Posterior cingulate gyrus (tissue), 11 donors: ENCODE results near the gene VPS50.
A peak's percentile ranks its signal among the peaks of the same experiment; 100 is the strongest.
"Not testable (repeated sequence)": the region's sequence is repeated elsewhere in the genome, so short reads cannot be mapped to it uniquely, and the experiment has no call there.

Experiments
- DNase-seq, 10 donors: peaks; one replicate each; pipeline versions ENCODE4 v3.0.0 to v3.0.0-alpha.2; 2020 to 2021; ENCODE audit warnings: mixed read lengths in 3 of 10
- intact Hi-C: fragments of 100-400 bp; cut with DNase I; formaldehyde crosslinking; loops from one replicate; pipeline ENCODE4 v1.15.1; 2023

VPS50 gene

DNA sequence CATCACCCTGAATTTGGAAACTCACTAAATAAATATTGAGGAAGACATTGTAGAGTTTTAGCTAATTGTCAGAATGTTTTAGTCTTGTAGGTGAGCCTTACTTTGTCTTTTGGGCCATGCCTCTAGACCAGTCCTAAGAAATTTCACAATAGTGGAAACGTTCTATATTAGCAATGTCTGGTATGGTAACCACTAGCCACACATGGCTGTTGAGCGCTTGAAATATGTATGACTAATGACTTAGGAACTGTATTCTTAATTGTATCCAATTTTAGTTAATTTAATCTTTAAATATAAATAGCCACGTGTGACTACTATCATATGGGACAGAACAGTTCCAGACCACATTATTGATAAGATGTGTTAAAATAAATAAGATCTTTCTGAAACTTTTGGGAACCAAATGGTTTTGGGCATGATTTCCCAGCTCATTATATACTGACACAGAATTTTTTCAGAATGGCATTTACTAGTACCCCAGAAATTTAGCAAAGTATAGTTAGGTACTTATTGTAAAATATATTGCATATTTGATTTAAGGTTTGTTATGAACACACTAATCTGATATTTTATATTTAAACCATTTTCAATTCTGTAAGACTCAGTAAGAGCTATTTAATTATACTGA, 95.0 kb downstream of the VPS50 start:
- no peak for DNase-seq
- intact Hi-C loops = no loop called here

DNA sequence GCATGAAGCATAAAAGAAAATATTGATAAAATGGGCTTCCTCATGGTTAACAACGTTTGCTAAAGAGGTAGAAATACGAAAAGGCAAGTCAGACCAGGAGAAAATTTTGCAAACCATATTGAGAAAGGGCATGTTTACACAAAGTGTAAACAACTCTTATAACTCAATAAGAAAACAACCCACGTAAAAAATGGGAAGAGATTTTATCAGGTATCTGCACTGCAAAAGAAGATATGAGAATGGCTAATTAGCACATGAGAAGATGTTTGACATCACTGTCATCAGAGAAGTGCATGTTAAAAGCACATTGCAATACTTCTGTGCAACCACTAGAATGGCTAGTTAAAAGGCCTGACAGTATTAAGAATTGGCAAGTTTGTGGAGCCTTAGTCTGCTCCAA, 99.5 kb downstream of the VPS50 start:
- no peak for DNase-seq
- intact Hi-C loops = no loop called here

DNA sequence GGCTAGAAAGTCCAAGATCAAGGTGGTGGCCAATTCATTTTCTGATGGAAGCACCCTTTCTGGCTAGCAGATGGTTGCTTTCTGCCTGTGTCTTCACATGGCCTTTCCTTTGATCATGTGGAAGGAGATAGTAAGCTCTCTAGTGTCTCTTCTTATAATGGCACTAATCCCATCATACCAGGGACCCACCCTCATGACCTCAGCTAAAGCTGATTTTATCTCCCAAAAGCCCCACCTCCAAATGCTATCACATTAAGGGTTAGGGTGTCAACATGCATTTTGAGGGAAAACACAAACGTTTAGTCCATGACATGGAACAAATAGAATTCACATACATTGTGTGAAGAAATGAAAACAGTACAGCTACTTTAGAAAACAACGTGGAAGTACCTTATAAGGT, 100.0 kb downstream of the VPS50 start:
- no peak for DNase-seq
- intact Hi-C loops = no loop called here

DNA sequence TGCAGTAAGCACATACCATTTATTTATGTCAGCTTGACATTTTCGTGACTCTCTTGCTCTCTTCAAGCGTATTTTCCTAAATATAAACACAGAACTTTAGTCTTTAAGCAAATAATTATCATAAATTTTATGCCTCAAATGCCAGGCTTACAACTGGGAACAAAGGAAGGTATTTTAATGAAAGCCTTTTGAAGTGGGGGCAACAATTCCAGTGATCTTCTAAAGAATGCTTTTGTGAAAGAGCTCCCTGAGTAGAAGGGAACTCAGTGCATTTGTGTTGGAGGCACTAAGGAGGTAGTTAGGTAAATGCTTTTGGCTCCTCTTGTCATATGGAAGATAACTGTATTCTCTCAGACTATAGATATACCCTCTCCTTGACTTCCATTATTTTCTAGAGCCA, 104.9 kb downstream of the VPS50 start:
- DNase-seq = no peak
- intact Hi-C loops = no loop called here

DNA sequence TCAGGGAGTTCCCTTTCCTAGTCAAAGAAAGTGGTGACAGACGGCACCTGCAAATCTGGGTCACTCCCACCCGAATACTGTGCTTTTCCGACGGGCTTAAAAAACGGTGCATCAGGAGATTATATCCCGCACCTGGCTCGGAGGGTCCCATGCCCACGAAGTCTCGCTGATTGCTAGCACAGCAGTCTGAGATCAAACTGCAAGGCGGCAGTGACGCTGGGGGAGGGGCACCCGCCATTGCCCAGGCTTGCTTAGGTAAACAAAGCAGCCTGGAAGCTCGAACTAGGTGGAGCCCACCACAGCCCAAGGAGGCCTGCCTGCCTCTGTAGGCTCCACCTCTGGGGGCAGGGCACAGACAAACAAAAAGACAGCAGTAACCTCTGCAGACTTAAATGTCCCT, 110.0 kb downstream of the VPS50 start:
- peak in 3 of 10 donors; percentile 54 to 70 (median 67) for DNase-seq
- intact Hi-C loops = not testable (repeated sequence)

GRCh38 chr7:93350338-93350737, 118.2 kb downstream of the VPS50 start:
- no peak for DNase-seq
- intact Hi-C loops = no loop called here

- intact Hi-C loops = no loop called here
- DNase-seq = no peak
Measured at GRCh38 chr7:93352881-93353280, 120.7 kb downstream of the VPS50 start.

DNA sequence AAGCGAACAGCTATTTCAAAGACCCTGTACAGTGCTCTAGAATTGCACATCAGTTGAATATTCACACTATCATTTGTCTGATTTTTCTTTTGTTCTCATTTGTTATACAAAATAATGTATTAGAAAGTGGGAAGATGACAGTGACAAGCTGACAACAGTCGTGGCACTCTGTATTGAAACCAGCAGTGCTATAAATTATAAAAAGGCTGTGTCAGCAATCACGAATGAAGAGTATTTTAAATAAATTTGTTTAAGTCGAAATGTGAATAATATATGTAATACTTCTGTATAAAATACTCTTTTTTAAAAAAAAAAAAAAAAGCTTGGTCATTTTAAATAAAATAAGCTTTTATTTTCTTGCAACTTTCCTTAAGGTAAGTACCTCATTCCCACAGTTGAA, 122.6 kb downstream of the VPS50 start:
- no peak for DNase-seq
- intact Hi-C loops = no loop called here

DNA sequence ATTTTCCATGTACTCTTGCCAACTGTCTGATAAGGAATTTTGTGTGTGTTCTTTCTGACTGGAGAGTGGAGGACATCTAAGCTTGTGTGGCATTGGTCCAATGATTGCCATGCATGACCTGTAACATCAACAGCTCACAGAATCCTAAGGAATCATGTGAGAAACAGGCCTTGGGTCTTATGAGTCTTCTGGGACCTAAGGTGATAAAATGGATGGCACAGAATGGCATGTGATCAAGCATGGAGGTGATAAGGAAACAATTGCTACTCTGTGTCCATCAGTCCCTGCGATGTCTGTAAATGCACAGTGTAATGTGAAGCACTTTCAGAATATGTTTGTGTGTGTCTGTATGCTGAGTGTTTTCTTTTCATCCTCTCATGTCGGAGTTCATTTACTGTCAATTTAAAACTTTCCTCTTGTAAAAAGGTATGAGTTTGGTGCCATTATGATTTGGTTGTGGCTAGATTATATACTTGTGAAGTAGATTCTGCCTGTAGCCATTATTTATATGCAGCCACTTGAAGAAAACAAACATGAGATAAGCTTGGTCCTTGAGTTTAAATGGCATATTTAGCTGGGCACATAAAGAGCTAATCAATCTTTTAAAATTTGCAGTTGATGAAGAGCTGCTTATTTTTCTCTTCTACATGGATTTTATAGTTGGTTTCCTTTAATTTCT, 127.5 kb downstream of the VPS50 start:
- no peak for DNase-seq
- intact Hi-C loops = no loop called here

- intact Hi-C loops = no loop called here
- DNase-seq = no peak
Measured at GRCh38 chr7:93361853-93362252, 129.7 kb downstream of the VPS50 start.

DNA sequence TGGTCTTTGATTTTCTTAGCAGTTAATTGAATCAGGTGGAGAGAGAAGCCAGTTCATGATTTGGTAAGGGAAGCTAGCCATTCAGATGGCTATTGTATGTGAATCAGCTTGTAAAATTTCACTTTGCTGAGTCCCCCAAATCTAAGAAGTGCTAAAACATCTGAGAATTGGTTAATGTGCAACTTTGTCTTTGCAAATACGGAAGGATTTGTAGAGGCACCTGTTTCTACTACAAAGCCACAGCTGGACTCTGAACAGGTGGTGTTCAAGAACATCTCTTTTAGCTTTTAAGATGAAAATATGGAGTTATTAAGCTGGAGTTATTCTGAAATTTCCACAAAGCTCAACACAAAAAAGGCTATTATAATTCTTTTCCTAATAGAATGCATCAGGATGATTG, 132.6 kb downstream of the VPS50 start:
- intact Hi-C loops = no loop called here
- DNase-seq = no peak

GRCh38 chr7:93365341-93365740, 133.2 kb downstream of the VPS50 start:
- DNase-seq = no peak
- intact Hi-C loops = no loop called here

DNA sequence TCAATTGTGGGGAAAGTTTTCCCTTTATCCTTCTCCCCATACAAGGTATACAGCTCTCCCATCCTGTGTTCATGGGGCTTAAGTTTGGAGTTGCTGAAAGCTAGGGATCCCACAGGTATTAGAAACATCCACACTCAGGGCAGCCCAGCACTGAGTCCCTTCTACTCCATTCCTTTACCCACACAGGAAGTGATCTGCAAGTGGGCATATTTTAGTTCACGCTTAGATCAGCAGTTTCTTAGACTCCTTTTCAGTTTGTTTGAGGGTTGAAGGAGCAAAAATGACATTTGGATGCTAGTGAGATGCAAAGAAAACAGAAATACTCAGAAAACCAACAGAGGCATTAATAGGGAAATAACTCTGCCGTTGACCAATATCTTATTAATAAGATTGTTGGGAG, 134.7 kb downstream of the VPS50 start:
- intact Hi-C loops = no loop called here
- DNase-seq = no peak

- no peak for DNase-seq
- intact Hi-C loops = no loop called here
Measured at GRCh38 chr7:93367254-93367653, 135.1 kb downstream of the VPS50 start.

- intact Hi-C loops = not testable (repeated sequence)
Measured at GRCh38 chr7:93370937-93371336, 138.8 kb downstream of the VPS50 start.

GRCh38 chr7:93373537-93373936, 141.4 kb downstream of the VPS50 start:
- DNase-seq = no peak
- intact Hi-C loops = no loop called here

More at GRCh38 chr7:93370937-93371336, 138.8 kb downstream of the VPS50 start:
- DNase-seq = not testable (repeated sequence)

DNA sequence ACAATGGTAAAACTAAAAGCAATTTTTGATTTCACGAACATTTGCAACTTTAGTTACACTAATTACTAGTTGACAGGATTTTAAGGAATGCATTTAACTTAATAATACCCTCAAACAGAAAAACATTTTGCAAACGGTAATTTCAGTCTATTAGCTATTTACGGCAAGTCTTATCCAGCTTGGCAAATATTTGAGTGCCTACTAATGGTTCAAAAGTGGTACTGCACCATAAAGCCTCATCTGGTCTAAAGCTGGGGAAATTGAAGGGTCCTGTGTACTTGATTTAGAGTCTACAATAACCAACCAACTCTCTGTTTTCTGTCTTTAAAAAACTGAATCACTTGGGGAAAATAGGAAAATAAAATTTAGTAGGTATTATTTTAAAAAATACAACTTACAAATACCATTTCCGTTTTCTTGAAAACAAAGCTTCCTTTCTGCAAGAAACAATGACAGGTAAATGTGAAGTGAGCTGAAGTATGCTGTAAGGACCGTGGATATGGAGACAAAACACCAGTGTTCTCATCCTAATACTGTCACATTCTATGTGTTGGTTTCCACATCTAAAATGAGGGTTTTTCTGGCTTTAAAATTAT, 142.3 kb downstream of the VPS50 start:
- no peak for DNase-seq
- intact Hi-C loops = no loop called here

- intact Hi-C loops = no loop called here
- DNase-seq = no peak
Measured at GRCh38 chr7:93375603-93376002, 143.4 kb downstream of the VPS50 start.

DNA sequence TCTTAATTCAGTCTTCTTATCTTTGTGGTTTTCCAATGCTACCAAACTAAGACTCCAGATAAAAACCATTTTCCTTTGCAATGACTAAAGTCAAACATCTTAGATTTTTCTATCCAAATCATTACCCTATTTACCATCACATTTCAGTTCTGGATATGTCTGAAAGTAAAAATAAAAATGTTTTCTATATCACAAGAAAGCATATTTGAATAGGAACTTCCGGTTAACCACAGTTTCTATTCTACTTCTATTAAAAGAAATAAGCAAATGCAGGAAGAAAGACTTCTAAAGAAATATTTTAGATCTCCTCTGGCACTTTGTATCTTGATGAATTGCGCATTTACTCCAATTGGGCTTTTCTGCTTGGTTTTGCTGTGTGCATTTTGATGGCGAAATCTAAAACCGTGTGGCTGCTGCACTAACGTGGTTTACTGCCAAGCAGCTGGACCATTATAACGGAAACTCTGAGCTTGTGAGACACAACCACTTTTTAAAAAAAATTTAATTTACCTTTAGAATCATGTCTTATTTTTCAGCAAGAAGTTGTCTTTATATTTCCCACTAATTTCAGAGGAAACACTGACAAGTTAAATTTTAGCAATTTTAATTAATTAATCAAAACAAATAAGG, 146.1 kb downstream of the VPS50 start:
- intact Hi-C loops = no loop called here
- DNase-seq = no peak

DNA sequence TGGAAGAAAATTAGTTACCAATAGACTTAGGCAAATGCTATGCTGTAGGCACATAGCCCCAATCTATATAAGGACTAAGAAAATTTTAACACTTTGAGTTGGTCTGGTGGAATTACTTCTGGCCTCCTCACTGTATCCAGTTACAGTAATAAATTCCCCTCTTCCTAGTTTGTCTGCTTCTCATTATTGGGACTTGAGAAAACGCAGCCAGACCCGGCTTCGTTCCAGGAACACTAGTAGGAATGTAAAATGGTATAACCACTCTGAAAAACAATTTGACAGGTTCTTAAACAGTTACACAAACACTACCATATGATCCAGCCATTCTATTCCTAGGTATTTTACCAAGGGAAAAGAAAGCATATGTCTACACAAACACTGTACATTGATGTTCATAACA, 150.2 kb downstream of the VPS50 start:
- intact Hi-C loops = no loop called here
- DNase-seq = no peak

- no peak for DNase-seq
- intact Hi-C loops = no loop called here
Measured at GRCh38 chr7:93390660-93391059, 158.5 kb downstream of the VPS50 start.

DNA sequence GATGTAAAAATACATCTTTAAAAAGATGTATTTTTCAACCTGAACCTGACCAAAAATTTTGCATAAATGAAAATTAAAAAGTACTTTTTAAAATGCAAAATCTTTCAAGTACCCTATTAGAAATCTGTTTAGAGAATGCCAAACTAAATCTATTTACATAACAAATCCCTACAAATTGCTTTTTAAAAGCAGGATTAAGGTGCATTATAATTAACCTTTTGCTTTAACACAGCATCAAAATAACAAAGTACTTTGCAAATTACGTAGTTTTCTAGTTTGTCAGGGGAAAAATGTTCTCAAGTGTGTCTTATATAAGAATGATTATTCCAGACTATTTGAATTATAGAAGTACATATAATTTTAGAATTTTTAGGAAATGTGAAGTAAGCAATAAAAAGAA, 160.8 kb downstream of the VPS50 start:
- intact Hi-C loops = no loop called here
- no peak for DNase-seq
